Measurements from ENCODE around the gene ARHGEF39.

ARHGEF39 gene

GRCh38 chr9:35691757-35692301, 26.8 kb upstream of the ARHGEF39 start:
- DNase-seq: no peak

DNA sequence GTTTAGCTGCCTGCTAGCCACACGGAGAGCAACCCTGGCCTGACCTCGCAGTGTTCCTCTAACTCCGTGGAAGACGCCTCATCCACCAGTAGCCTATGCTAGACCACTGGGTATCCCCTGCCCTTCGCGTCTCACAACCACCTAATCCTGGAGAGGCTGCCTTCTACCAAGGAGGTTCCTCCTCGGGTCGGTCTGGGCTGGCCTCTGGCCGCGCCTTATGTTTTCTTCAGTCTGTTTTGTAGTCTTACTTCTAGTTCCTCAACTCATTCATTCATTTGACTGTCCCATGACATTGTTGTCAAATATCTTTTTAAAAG, 26.3 kb upstream of the ARHGEF39 start:
- peak in 3 of 56 donors; percentile 39 to 56 (median 43) for DNase-seq

GRCh38 chr9:35690614-35691333, 25.8 kb upstream of the ARHGEF39 start:
- DNase-seq: peak in 32 of 56 donors; percentile 16 to 70 (median 38)

DNA sequence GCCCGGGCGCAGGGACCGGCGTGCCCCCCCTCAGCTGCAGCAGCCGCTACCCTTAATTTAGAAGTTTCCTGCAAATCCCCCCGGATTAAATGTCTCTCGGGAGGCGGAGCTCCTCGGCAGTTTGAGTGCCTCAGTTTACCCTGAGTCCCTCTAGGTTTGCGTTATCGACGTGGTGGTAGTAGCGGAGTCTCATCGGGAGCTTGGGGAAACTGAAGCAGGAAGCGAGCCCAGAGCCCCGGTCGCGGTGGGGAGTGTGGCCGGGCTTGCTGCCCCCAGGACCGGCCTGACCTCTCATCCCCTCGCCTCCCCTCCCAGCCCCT, 25.3 kb upstream of the ARHGEF39 start:
- DNase-seq: no peak

GRCh38 chr9:35689542-35690293, 24.7 kb upstream of the ARHGEF39 start, which contains the start of gene TPM2:
TPM2 (minus strand) TSS chr9:35689925; CDS start chr9:35689817, 108 bp downstream.
- DNase-seq: no peak

DNA sequence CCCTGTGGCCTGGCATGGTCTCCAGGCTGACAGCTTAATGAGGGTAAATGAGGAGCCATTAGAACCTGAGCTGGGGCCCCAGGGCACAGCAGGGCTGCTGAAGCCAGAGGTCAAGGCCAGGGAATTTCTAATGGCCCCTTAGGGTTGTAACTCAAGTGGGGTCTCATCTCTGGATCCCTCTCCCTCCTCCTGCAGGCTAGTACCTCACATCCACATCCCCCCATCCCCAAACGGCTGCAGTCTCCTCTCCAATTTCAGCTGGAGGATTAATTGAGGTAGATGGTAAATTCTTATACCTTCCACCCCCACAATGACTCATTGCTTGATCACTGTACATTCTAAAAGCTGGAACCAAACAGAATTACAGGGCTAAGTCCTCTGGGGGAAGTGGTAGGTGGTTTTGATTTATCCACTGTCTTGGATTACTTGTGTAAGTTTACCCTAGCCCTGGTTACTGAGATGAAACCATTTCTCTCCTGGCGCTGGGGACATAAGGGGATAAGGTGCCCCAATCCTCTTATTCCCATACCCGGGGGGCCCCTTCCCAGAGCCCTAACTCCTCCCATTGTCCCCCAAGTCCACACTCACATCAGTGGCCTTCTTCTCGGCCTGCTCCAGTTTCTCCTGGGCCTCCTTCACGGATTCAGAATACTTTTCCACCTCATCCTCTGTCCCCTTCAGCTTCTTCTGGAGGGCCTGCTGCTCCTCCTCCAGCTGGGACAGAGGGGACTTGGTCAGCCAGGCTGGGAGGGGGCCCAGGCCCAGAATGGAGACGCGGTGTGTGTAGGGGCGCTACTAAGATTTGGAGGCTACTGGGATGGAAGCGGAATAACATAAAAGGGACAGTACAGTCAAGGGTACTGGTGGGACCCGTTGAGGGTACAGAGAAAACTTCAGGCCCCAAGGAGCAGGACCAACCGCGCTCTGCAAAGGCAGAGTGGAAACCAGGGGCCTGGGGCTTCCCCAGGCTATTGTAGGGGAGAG, 23.9 kb upstream of the ARHGEF39 start:
- peak in 2 of 56 donors; percentile 3 to 9 for DNase-seq

DNA sequence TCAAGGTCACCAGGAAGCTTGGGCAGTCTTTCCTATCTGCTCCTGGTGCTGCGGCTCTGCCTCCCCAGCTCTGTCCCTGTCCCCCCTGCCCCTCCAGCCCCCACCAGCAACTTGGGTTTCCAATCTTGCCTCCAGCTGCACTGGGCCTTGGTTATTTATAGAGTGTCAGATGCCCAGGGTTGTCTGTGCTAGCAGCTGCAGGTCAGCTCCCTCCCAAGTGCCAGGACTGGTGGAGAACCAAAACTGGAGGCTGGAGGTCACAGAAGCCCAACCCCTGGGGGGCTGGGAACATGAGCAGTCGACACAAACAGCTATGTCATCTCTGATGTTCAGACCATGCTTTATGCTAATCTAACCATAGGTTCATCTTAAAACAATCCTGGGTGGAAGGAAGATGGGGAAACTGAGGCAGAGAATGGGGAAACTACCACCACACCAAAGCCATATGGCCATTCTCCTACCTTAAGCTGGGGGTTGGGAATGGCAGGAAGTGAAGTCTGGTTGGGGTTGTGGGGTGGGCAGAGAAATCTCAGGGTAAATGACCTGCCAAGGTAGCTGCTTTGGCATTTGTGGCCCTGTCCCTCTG, 23.1 kb upstream of the ARHGEF39 start:
- no peak for DNase-seq

DNA sequence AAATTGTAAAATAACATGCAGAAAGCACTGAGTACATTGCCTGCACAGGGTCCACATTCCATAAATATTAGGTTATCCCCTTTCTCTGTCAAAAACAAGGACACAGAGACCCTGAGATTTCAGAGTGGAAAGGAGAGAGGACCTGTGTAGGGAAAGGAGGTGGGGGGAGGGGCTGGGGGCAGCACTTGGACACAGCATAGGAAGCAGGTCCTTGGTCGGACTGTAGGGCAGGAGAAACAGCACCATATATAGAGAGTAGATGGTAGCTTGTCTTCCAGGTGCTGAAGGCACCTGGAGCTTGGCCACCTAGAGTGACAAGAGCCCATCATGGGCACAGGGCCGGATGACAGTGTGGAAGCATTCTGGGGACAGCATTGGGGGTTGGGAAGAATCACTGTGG, 22.3 kb upstream of the ARHGEF39 start:
- DNase-seq: no peak

DNA sequence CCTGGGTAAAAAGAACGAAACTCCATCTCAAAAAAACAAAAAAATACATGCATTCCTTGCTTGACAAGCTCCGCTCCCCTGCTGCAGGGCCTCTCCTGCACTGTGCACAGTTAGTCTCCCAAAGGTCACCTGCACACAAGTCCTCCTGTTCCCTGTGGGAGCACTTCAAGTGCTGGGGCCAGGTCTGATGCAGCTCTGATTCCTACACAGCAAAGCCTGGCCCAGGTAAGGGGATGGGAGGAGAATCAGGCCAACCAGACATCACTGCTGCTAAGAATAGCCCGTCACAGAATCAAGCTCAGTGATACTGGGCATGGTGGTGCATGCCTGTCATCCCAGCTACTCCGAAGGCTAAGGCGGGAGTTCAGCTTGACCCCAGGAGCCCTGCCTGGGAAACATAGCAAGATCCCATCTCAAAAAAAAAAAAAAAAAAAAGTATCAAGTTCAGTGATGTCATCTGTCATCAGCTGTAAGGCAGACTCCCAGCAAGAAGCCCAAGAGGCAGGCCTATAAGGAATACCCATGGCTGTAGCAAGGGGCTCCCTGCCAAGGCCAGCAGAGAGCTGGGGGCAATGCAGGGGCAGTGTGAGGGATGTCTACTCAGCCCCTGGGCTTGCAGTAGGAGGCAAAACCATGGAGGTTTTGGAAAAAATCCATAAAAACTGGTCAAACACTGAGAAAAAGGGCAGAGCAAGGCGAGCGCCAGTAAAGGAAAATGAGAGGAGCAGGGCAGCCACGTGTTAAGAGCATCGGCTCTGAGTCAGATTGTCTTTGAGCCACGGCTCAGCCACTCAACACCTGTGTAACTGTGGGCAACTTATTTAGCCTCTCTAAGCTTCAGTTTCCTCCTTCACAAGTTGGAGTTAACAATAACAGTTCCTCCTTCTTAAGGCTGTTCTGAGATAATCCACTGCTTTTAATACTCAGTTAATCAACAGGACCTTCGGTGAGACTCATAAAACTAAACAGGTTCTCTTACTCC, 21.5 kb upstream of the ARHGEF39 start:
- DNase-seq: no peak

DNA sequence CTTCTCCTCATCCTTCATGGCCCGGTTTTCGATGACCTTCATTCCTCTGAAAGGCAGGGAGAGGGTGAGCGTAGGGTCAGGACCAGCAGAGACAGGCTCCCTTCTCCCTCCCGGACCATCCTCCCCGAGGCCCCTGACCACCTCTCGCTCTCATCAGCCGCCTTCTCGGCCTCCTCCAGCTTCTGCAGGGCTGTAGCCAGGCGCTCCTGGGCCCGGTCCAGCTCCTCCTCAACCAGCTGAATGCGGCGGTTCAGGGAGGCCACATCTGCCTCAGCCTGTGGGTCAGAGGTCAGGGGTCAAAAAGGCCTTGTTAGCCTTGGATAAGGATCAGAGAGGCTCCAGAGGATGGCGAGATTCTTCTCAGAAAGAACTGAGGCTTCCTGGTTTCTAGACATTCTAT, 20.5 kb upstream of the ARHGEF39 start:
- no peak for DNase-seq

DNA sequence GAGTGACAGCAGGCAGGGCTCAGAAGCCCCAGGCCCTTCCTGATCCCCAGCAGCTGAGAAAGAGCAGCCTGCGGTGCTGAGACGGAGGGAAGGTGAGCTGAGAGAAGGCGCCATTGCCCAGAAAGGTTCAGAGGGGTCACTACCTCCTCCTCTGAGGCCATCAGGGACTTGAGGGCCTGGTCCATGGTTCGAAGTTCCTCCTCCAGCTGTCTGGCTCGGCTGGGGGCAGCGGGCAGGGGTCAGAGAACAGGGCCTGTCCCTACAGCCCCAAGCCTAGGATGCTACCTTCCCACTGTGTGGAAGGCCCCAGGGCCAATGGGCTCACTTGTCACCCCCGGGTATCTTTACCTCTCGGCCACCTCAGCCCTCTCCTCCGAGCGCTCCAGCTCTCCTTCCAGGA, 19.9 kb upstream of the ARHGEF39 start:
- no peak for DNase-seq

GRCh38 chr9:35683323-35683722, 18.3 kb upstream of the ARHGEF39 start:
- DNase-seq: no peak

DNA sequence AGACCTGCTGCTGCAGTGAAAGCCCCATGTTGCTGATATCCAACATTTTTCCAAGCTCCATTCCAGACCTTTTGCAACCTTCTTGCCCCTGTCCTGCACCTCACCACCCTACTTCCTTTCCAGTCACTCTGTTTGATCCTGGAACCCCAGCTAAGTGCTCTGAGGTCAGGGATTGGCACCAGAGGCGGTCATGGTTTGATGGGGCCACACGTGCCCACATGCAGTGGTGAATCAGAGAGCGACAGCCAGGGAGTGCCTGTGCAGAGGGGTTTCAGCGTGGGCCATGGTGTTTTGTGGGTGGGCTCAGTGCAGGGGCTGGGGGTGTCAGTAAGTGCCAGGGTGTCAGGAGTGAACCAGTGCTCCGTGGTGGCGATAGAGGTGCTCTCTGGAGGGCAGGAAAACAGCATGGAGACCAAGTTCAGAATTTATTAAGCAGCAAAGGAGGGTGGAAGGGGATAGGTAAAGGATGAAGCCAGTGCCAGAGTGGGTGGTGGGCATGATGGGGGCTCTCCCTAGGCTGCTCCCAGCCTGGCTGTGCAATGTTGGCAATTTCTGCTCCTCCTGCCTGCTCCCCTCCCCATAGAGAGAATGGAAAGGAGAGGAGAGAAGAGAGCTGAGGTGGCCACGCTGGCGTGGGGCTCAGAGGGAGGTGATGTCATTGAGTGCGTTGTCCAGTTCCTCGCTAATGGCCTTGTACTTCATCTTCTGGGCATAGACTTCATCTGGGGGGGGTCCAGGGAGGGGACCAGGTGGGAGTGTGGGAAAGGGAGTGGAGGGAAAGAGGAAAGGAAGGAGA, 17.7 kb upstream of the ARHGEF39 start:
- no peak for DNase-seq

DNA sequence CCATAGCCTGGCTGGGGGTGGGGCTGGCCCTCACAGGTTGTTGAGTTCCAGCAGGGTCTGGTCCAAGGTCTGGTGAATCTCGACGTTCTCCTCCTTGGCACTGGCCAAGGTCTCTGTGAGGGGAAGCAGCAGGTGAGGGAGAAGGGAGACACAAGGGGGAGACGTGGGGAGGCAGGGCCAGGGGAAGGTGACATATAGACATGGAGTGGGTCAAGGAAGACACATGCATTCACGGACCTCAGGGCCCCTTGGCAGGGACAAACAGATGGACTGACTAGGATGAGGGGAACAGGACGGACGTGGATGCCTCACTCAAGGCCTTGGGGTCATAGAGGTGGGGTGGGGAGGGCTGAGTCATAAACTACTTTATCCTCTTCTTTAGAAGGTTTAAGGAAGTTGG, 17.1 kb upstream of the ARHGEF39 start:
- DNase-seq: no peak

DNA sequence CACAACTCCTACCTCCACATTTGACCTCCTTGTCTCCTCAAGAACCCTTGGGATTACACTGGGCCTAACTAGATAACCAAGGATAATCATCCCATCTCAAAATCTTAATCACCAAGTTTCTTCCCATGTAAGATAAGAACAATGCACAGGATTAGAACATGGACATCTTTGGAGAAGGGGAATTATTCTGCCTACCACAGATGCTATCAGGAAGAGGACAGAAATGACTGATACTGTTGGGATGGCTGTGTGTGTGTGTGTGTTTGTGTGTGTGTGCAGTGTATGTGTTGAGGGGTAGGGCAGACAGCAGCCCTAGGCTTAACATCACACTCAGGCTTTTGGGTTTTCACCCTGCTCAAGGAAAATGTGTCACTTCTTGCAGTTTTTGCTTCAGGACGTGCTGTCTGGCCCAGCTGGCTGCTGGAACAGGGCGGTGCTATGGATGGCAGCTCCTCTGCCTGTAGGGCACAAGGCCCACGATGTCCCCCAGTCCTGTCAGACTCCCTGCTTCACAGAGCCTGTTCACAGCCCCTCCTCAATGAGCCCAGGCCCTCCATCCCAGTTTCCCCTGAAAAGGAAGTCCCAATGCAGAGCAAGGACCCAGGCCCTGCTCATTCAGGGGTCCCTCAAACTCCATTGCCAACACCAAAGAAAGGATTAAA, 16.5 kb upstream of the ARHGEF39 start:
- no peak for DNase-seq

DNA sequence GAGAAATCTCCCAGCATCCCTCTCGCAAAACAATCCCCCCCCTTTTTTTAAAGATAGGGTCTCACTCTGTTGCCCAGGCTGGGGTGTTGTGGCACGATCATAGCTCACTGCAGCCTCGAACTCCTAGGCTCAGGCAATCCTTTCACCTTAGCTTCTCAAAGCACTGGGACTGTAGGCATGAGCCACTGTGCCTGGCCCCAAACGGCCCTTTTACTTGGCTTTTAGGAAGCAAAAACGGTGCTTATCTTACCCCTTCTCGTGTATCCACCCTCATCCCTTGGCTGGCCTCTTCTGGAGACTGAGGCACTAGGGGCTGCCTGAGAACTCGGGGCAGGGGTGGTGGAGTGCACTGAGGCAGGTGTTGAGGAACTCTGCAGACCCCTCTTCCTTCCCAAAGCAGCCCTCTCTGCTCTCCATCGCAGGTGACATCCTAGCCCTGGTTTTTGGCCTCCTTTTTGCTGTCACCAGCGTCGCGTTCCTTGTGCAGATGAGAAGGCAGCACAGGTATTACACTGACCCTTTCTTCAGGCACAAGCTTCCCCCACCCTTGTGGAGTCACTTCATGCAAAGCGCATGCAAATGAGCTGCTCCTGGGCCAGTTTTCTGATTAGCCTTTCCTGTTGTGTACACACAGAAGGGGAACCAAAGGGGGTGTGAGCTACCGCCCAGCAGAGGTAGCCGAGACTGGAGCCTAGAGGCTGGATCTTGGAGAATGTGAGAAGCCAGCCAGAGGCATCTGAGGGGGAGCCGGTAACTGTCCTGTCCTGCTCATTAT, 15.5 kb upstream of the ARHGEF39 start:
- DNase-seq: no peak

DNA sequence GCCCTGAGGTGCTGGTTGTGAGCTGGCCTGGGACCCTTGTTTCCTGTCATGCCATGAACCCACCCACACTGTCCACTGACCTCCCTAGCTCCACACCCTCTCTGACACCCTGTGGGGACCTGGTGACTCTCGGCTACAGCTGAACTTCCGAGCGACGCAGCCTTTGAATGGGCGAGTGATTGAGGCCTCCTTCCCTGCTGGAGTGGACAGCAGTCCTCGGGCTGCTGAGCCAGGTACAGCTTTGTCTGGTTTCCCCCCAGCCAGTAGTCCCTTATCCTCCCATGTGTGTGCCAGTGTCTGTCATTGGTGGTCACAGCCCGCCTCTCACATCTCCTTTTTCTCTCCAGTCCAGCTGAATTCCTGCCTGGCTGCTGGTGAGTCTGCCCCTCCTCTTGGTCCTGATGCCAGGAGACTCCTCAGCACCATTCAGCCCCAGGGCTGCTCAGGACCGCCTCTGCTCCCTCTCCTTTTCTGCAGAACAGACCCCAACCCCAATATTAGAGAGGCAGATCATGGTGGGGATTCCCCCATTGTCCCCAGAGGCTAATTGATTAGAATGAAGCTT, 14.9 kb upstream of the ARHGEF39 start:
- DNase-seq: no peak
